A549 treated with CORT108297 at 1 μM for 4 hours (cell line): ENCODE data around the gene ZNF419. TPM values are rescaled to one million over a fixed set of nuclear protein-coding genes. Genes with fewer than 3 reads are reported as not detected.

Experiments
- total RNA-seq: library from RNA; stranded (reverse); fragments of 200-300 nt; extraction: Qiagen RNA extraction; gene quantifications from 5 replicates; pipeline ENCODE4 v1.2.3, GENCODE V29; 2022

Gene ZNF419
- 5.6 to 8.0 TPM (median 6.6 TPM) in 5 replicates for total RNA-seq

GRCh38 chr19:57487477-57488298, at the start of gene ZNF419:
Gene ZNF419 (plus strand): TSS chr19:57487750. CDS start chr19:57487951, 201 bp downstream.

GRCh38 chr19:57477191-57478008, 10.2 kb upstream of the ZNF419 start, which contains the start of gene ZNF772:
Gene ZNF772 (minus strand): TSS chr19:57477566. CDS start chr19:57477309, 257 bp downstream.

GRCh38 chr19:57499680-57500395, 12.3 kb downstream of the ZNF419 start, which contains the start of gene ZNF773:
Gene ZNF773 (plus strand): TSS chr19:57499938. CDS start chr19:57500081, 143 bp downstream.

GRCh38 chr19:57527136-57527881, 39.8 kb downstream of the ZNF419 start, which contains the start of gene ZNF549:
Gene ZNF549 (plus strand): TSS chr19:57527356. CDS start chr19:57527574, 218 bp downstream.

Other genes with a start within 250 kb of the ZNF419 start
- 1.3 to 2.3 TPM (median 1.7 TPM) in 5 replicates for gene ZNF805, start 247.1 kb upstream of the ZNF419 start, total RNA-seq
- gene ZNF460, start 207.3 kb upstream of the ZNF419 start, total RNA-seq: 0.79 to 1.3 TPM (median 1.1 TPM) in 5 replicates
- 1.0 to 1.7 TPM (median 1.3 TPM) in 5 replicates for gene ZNF543, start 167.3 kb upstream of the ZNF419 start, total RNA-seq
- 1.9 to 2.4 TPM (median 2.1 TPM) in 5 replicates for gene ZNF304, start 136.5 kb upstream of the ZNF419 start, total RNA-seq
- gene TRAPPC2B, start 124.2 kb upstream of the ZNF419 start, total RNA-seq: 14.9 to 16.4 TPM (median 15.4 TPM) in 5 replicates
- 1.1 to 1.9 TPM (median 1.6 TPM) in 5 replicates for gene ZNF547, start 124.2 kb upstream of the ZNF419 start, total RNA-seq
- gene ZNF548, start 97.9 kb upstream of the ZNF419 start, total RNA-seq: 3.5 to 4.4 TPM (median 4.1 TPM) in 5 replicates
- 3.9 to 6.7 TPM (median 5.0 TPM) in 5 replicates for gene ZNF17, start 76.6 kb upstream of the ZNF419 start, total RNA-seq
- gene ZNF749, start 52.4 kb upstream of the ZNF419 start, total RNA-seq: 13.7 to 16.8 TPM (median 16.0 TPM) in 5 replicates
- gene VN1R1, start 30.6 kb upstream of the ZNF419 start, total RNA-seq: 0.05 to 0.07 TPM (median 0.07 TPM) in 4 of 5 replicates, not detected in the other
- 0.90 to 1.7 TPM (median 1.4 TPM) in 5 replicates for gene ZNF772, start 10.2 kb upstream of the ZNF419 start, total RNA-seq
- 3.9 to 6.3 TPM (median 4.6 TPM) in 5 replicates for gene ZNF773, start 12.2 kb downstream of the ZNF419 start, total RNA-seq
- 1.5 to 1.9 TPM (median 1.7 TPM) in 5 replicates for gene ZNF549, start 39.6 kb downstream of the ZNF419 start, total RNA-seq
- gene ZNF550, start 72.1 kb downstream of the ZNF419 start, total RNA-seq: 2.8 to 4.1 TPM (median 3.8 TPM) in 5 replicates
- 3.5 to 4.3 TPM (median 4.3 TPM) in 5 replicates for gene ZNF416, start 91.2 kb downstream of the ZNF419 start, total RNA-seq
- gene ZIK1, start 96.4 kb downstream of the ZNF419 start, total RNA-seq: not detected in 5 replicates
- 4.3 to 5.7 TPM (median 4.9 TPM) in 5 replicates for gene ZNF530, start 112.1 kb downstream of the ZNF419 start, total RNA-seq
- 6.9 to 10.2 TPM (median 8.7 TPM) in 5 replicates for gene ZNF134, start 126.5 kb downstream of the ZNF419 start, total RNA-seq
- 5.4 to 6.8 TPM (median 5.9 TPM) in 5 replicates for gene ZNF211, start 145.4 kb downstream of the ZNF419 start, total RNA-seq
- not detected in 5 replicates for gene ZSCAN4, start 181.2 kb downstream of the ZNF419 start, total RNA-seq
- 4.6 to 5.8 TPM (median 5.1 TPM) in 5 replicates for gene ZNF551, start 194.2 kb downstream of the ZNF419 start, total RNA-seq
- not detected in 5 replicates for gene ZNF154, start 221.5 kb downstream of the ZNF419 start, total RNA-seq
- 0.89 to 1.0 TPM (median 0.92 TPM) in 5 replicates for gene ZNF671, start 239.9 kb downstream of the ZNF419 start, total RNA-seq